SH-SY5Y (cell line): ENCODE data around the gene SPCS2.

Source experiments
- GATA2 ChIP-seq: IDR thresholded peaks from 2 replicates; pipeline ENCODE4 v1.6.1; 2011; ENCODE audit warnings: mild to moderate bottlenecking, low read depth, low read length
- GATA3 ChIP-seq: IDR thresholded peaks from 2 replicates; pipeline ENCODE4 v1.6.1; 2011; ENCODE audit warnings: low read depth, mild to moderate bottlenecking, low read length, moderate library complexity

DNA sequence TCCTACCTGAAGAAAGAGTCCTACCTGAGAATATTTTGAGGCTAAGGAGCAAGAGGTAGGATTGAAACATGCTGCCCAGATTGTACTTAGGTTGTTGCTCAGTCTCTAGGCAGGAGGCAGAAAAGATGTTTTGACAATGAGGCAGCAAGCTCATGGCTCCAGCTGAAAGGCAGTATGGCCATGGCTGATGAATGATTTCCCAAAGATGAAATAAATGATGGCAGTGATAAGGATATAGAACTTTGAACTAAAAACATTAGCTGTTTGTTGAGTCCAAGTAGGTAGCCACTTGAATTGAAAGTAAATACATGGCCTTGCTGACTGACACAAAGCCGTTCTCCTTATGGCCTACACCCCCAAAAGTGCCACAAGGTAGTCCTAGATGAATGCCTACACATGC, 32.8 kb downstream of the SPCS2 start:
- TF ChIP-seq GATA2, result no peak
- no peak for TF ChIP-seq GATA3
